HepG2 (cell line): Measurements from ENCODE around the gene TAF8. TPM values are rescaled to one million over a fixed set of nuclear protein-coding genes. Genes with fewer than 3 reads are reported as not detected.
A peak's percentile ranks its signal among the peaks of the same experiment; 100 is the strongest.

Experiments used
- BCL3 ChIP-seq: sonication (generic); formaldehyde crosslinking; IDR thresholded peaks from 2 replicates; pipeline ENCODE4 v1.5.1; 2020; ENCODE audit warnings: mild to moderate bottlenecking, missing genetic modification reagents, moderate library complexity
- BCLAF1 ChIP-seq: fragments of 450-650 bp; IDR thresholded peaks from 2 replicates; pipeline ENCODE4 v1.6.1; 2017; ENCODE audit warnings: mild to moderate bottlenecking
- BRD4 ChIP-seq: sonication (generic); formaldehyde crosslinking; IDR thresholded peaks from 2 replicates; pipeline ENCODE4 v1.4.0; 2020; ENCODE audit warnings: missing genetic modification reagents
- HMGA1 ChIP-seq: sonication (generic); formaldehyde crosslinking; conservative IDR thresholded peaks from 2 replicates; pipeline ENCODE4 v1.4.0; 2020; ENCODE audit warnings: missing genetic modification reagents
- HNF4G ChIP-seq, 2 experiments: sonication (generic) in 1 of 2; formaldehyde crosslinking in 1 of 2; IDR thresholded peaks; 2 replicates each; pipeline versions ENCODE4 v1.4.0 to v1.6.1; 2011 to 2020; ENCODE audit warnings: borderline replicate concordance in 2 of 2, low read depth in 2 of 2, mild to moderate bottlenecking in 2 of 2, low read length in 1 of 2, missing genetic modification reagents in 1 of 2, moderate library complexity in 1 of 2
- JDP2 ChIP-seq: sonication (generic); formaldehyde crosslinking; IDR thresholded peaks from 2 replicates; pipeline ENCODE4 v1.8.1; 2022; ENCODE audit warnings: missing genetic modification reagents, borderline replicate concordance
- KAT8 ChIP-seq: IDR thresholded peaks from 2 replicates; pipeline ENCODE4 v1.6.1; 2016; ENCODE audit warnings: missing genetic modification reagents, missing compliant biosample characterization
- LCORL ChIP-seq, 2 experiments: fragments of 450-650 bp in 1 of 2; sonication (generic) in 1 of 2; formaldehyde crosslinking in 1 of 2; IDR thresholded peaks; 2 replicates each; pipeline versions ENCODE4 v1.5.0 to v1.6.1; 2017 to 2020; ENCODE audit warnings: antibody characterized with exemption in 1 of 2, missing genetic modification reagents in 1 of 2
- ONECUT2 ChIP-seq: sonication (generic); formaldehyde crosslinking; IDR thresholded peaks from 2 replicates; pipeline ENCODE4 v1.4.0; 2020; ENCODE audit warnings: missing genetic modification reagents
- PAF1 ChIP-seq: IDR thresholded peaks from 2 replicates; pipeline ENCODE4 v1.6.1; 2016; ENCODE audit warnings: missing genetic modification reagents, missing compliant biosample characterization
- REXO4 ChIP-seq: sonication (generic); formaldehyde crosslinking; IDR thresholded peaks from 2 replicates; pipeline ENCODE4 v1.8.0; 2022; ENCODE audit warnings: missing genetic modification reagents, mild to moderate bottlenecking, borderline replicate concordance
- RXRB ChIP-seq: IDR thresholded peaks from 2 replicates; pipeline ENCODE4 v1.6.1; 2016; ENCODE audit warnings: borderline replicate concordance, missing genetic modification reagents, missing compliant biosample characterization
- SMAD3 ChIP-seq: sonication (generic); formaldehyde crosslinking; IDR thresholded peaks from 2 replicates; pipeline ENCODE4 v1.4.0; 2020; ENCODE audit warnings: missing genetic modification reagents
- TGIF2 ChIP-seq: IDR thresholded peaks from 2 replicates; pipeline ENCODE4 v1.6.1; 2016; ENCODE audit warnings: control low read depth, missing compliant biosample characterization
- ZBTB4 ChIP-seq: sonication (generic); formaldehyde crosslinking; IDR thresholded peaks from 2 replicates; pipeline ENCODE4 v1.4.0; 2020; ENCODE audit warnings: missing genetic modification reagents, mild to moderate bottlenecking, borderline replicate concordance
- ZNF296 ChIP-seq: sonication (generic); formaldehyde crosslinking; conservative IDR thresholded peaks from 2 replicates; pipeline ENCODE4 v1.5.0; 2020; ENCODE audit warnings: mild to moderate bottlenecking, missing genetic modification reagents
- ZNF710 ChIP-seq: sonication (generic); formaldehyde crosslinking; IDR thresholded peaks from 2 replicates; pipeline ENCODE4 v1.5.0; 2020; ENCODE audit warnings: mild to moderate bottlenecking, missing genetic modification reagents, borderline replicate concordance
- polyA plus RNA-seq, 8 experiments: library from polyadenylated mRNA; depleted of rRNA in 3 of 8; stranded (reverse) in 7 of 8; unstranded in 1 of 8; fragments of >200 nt; fragmentation: Illumina TruSeq in 4 of 8; extraction: Trizol in 4 of 8; gene quantifications; 2 replicates each; pipeline versions ENCODE4 v1.2.1 to v1.2.3, GENCODE V29; 2011 to 2016; ENCODE audit warnings: low read depth in 4 of 8, missing spikeins in 1 of 8, mixed read lengths in 1 of 8; ENCODE audit not compliant: insufficient read depth in 1 of 8
- total RNA-seq, 5 experiments: library from RNA; depleted of rRNA; stranded (reverse); fragments of >200 nt; fragmentation: Illumina TruSeq; extraction: Trizol; gene quantifications; 2 replicates each; pipeline ENCODE4 v1.2.3, GENCODE V29; 2016; ENCODE audit warnings: low read depth in 1 of 5

TAF8 gene
- total and polyA plus RNA-seq, 2 of the 13 experiments (the other 11 are each of a cell fraction or from before 2014, with no cell fraction given): 25.2 to 25.8 TPM

GRCh38 chr6:42099340-42100028, 49.2 kb downstream of the TAF8 start (continued):
- TF ChIP-seq LCORL (IDR thresholded peaks at IDR 0.05) (no peak), LCORL (CRISPR knock-in tag; IDR thresholded peaks at IDR 0.05) (peak; percentile 90), BCLAF1 (no peak), BCL3 (CRISPR knock-in tag) (no peak), ZBTB4 (no peak), PAF1 (CRISPR knock-in tag) (no peak), BRD4 (CRISPR knock-in tag) (peak; percentile 66; the same call in 1 of the 2 replicates), ONECUT2 (CRISPR knock-in tag) (no peak), REXO4 (CRISPR knock-in tag) (no peak), JDP2 (CRISPR knock-in tag) (no peak), SMAD3 (CRISPR knock-in tag) (no peak), RXRB (CRISPR knock-in tag) (peak; percentile 97), HMGA1 (CRISPR knock-in tag) (no peak), ZNF710 (CRISPR knock-in tag) (0 out of 2 replicates have a peak, but pooled peaks have one; percentile 59), KAT8 (peak; percentile 23; the same call in 1 of the 2 replicates), ZNF296 (no peak), HNF4G (IDR thresholded peaks at IDR 0.05; ENCODE audit: borderline replicate concordance, low read depth, low read length) (no peak), HNF4G (CRISPR knock-in tag; IDR thresholded peaks at IDR 0.05; ENCODE audit: borderline replicate concordance, low read depth) (0 out of 2 replicates have a peak, but pooled peaks have one; percentile 33), TGIF2 (CRISPR knock-in tag) (peak; percentile 31; the same call in 1 of the 2 replicates)
